GM12875 (cell line): ENCODE results near the gene AFP.

Source experiments
- H3K4me3 ChIP-seq: one replicate; pipeline ENCODE4 v1.5.1; 2011; ENCODE audit warnings: low read depth, low read length, control low read depth
- CTCF ChIP-seq: IDR thresholded peaks from 2 replicates; pipeline ENCODE4 v1.5.1; 2011; ENCODE audit warnings: low read depth, mild to moderate bottlenecking, control low read depth, inconsistent platforms, low read length, moderate library complexity, borderline replicate concordance; ENCODE audit not compliant: insufficient read depth

AFP gene

GRCh38 chr4:73419106-73420038, 16.6 kb upstream of the AFP start:
- H3K4me3 ChIP-seq = no peak overlapping the region

GRCh38 chr4:73420615-73421014, 15.4 kb upstream of the AFP start:
- no peak for TF ChIP-seq CTCF
- H3K4me3 ChIP-seq = no peak overlapping the region

More at GRCh38 chr4:73419106-73420038, 16.6 kb upstream of the AFP start:
- TF ChIP-seq CTCF = no peak

- H3K4me3 ChIP-seq = no peak overlapping the region
- no peak for TF ChIP-seq CTCF
Measured at GRCh38 chr4:73421708-73422457, 14.1 kb upstream of the AFP start.

GRCh38 chr4:73422458-73422752, 13.6 kb upstream of the AFP start:
- no peak for TF ChIP-seq CTCF
- no peak overlapping the region for H3K4me3 ChIP-seq

- no peak overlapping the region for H3K4me3 ChIP-seq
- TF ChIP-seq CTCF = no peak
Measured at GRCh38 chr4:73423184-73423583, 12.8 kb upstream of the AFP start.

- H3K4me3 ChIP-seq = no peak overlapping the region
- TF ChIP-seq CTCF = no peak
Measured at GRCh38 chr4:73426666-73427065, 9.4 kb upstream of the AFP start.
